Keratinocyte (primary cell): ENCODE results near the gene INHBC. TPM values are rescaled to one million over a fixed set of nuclear protein-coding genes. Genes with fewer than 3 reads are reported as not detected.

Source experiments
- DNase-seq: peaks from one replicate; pipeline ENCODE4 v3.0.0-alpha.2; 2011; ENCODE audit warnings: low read depth, missing footprints, low spot score
- FAIRE-seq: peaks from 2 replicates; lab custom pipeline; 2011; peaks lifted over from hg19 to GRCh38; lab: Jason Lieb, UNC
- H2AFZ ChIP-seq: 2 replicates; pipeline ENCODE4 v1.6.0; 2012; ENCODE audit warnings: low read length, control low read depth, inconsistent platforms; ENCODE audit not compliant: control insufficient read depth
- H3K27ac ChIP-seq: 2 replicates; pipeline ENCODE4 v1.5.1; 2011; ENCODE audit warnings: low read length; ENCODE audit not compliant: control insufficient read depth, insufficient read depth
- H3K27me3 ChIP-seq: 3 replicates; pipeline ENCODE4 v1.6.0; 2011; ENCODE audit warnings: low read length; ENCODE audit not compliant: control insufficient read depth, insufficient read depth; ENCODE audit errors: extremely low read depth
- H3K36me3 ChIP-seq, 2 experiments: 2 replicates in 1 of 2; 3 replicates in 1 of 2; pipeline ENCODE4 v1.5.1; 2011; ENCODE audit warnings: low read length in 2 of 2, mild to moderate bottlenecking in 1 of 2; ENCODE audit not compliant: control insufficient read depth in 2 of 2, insufficient read depth in 2 of 2; ENCODE audit errors: extremely low read depth in 1 of 2
- H3K4me1 ChIP-seq: 3 replicates; pipeline ENCODE4 v1.5.1; 2011; ENCODE audit warnings: low read length; ENCODE audit not compliant: control insufficient read depth, insufficient read depth; ENCODE audit errors: extremely low read depth
- H3K4me2 ChIP-seq: 3 replicates; pipeline ENCODE4 v1.6.0; 2011; ENCODE audit warnings: low read depth, low read length; ENCODE audit not compliant: control insufficient read depth, insufficient read depth; ENCODE audit errors: extremely low read depth
- H3K4me3 ChIP-seq, 3 experiments: fragments of 200-600 bp in 1 of 3; sonication (generic) in 1 of 3; 2 replicates in 2 of 3; 3 replicates in 1 of 3; pipeline ENCODE4 v1.5.1; 2011 to 2016; ENCODE audit warnings: low read length in 3 of 3, mild to moderate bottlenecking in 3 of 3, control low read depth in 2 of 3, inconsistent platforms in 1 of 3, low read depth in 1 of 3, mixed read lengths in 1 of 3, mixed run types in 1 of 3, moderate library complexity in 1 of 3; ENCODE audit not compliant: control insufficient read depth in 2 of 3, insufficient read depth in 2 of 3; ENCODE audit errors: extremely low read depth in 1 of 3
- H3K79me2 ChIP-seq: 2 replicates; pipeline ENCODE4 v1.6.0; 2012; ENCODE audit warnings: low read length; ENCODE audit not compliant: control insufficient read depth, insufficient read depth
- H3K9ac ChIP-seq: 3 replicates; pipeline ENCODE4 v1.6.0; 2011; ENCODE audit warnings: low read length; ENCODE audit not compliant: control insufficient read depth, insufficient read depth; ENCODE audit errors: extremely low read depth
- H3K9me1 ChIP-seq: 3 replicates; pipeline ENCODE4 v1.6.0; 2011; ENCODE audit warnings: low read length; ENCODE audit not compliant: control insufficient read depth, insufficient read depth; ENCODE audit errors: extremely low read depth
- H3K9me3 ChIP-seq: 2 replicates; pipeline ENCODE4 v1.5.1; 2012; ENCODE audit warnings: low read depth, low read length; ENCODE audit not compliant: control insufficient read depth
- H4K20me1 ChIP-seq: 3 replicates; pipeline ENCODE4 v1.6.0; 2011; ENCODE audit warnings: low read length; ENCODE audit not compliant: control insufficient read depth, insufficient read depth; ENCODE audit errors: extremely low read depth
- EZH2 ChIP-seq: IDR thresholded peaks from one replicate; pipeline ENCODE4 v1.6.1; 2012; ENCODE audit warnings: inconsistent platforms, mild to moderate bottlenecking, low read length, moderate library complexity
- dilution Hi-C: fragments of 300-500 bp; cut with MboI; formaldehyde crosslinking; loops from one replicate; pipeline ENCODE4 v1.7.0; 2020; ENCODE audit warnings: low sequenced_read_pairs; ENCODE audit not compliant: extremely low pct_ligation_motif_present
- polyA plus RNA-seq, 5 experiments: library from polyadenylated mRNA; depleted of rRNA in 3 of 5; stranded (reverse) in 3 of 5; stranded (forward) in 1 of 5; unstranded in 1 of 5; fragments of >200 nt; gene quantifications; 1 replicate in 1 of 5; 2 replicates in 3 of 5; 3 replicates in 1 of 5; pipeline versions ENCODE4 v1.2.1 to v1.2.3, GENCODE V29; 2011 to 2012; ENCODE audit warnings: missing spikeins in 2 of 5, low read depth in 1 of 5, low replicate concordance in 1 of 5
- TF ChIP-seq, protein P1 (sequence below), 3 experiments: IDR thresholded peaks in 1 of 3; conservative IDR thresholded peaks in 1 of 3; optimal IDR thresholded peaks in 1 of 3; 2 replicates in 2 of 3; 3 replicates in 1 of 3; pipeline versions ENCODE3 to v1.5.1; 2011; ENCODE audit warnings: low read length in 3 of 3, mild to moderate bottlenecking in 3 of 3, moderate library complexity in 2 of 3, control low read depth in 1 of 3, inconsistent platforms in 1 of 3; ENCODE audit not compliant: insufficient read depth in 2 of 3; ENCODE audit errors: extremely low read depth in 1 of 3

The INHBC gene
- polyA plus RNA-seq, 1 donor (not counting 4 experiments of a cell fraction or from before 2014, with no cell fraction given) = 0.04 TPM

DNA sequence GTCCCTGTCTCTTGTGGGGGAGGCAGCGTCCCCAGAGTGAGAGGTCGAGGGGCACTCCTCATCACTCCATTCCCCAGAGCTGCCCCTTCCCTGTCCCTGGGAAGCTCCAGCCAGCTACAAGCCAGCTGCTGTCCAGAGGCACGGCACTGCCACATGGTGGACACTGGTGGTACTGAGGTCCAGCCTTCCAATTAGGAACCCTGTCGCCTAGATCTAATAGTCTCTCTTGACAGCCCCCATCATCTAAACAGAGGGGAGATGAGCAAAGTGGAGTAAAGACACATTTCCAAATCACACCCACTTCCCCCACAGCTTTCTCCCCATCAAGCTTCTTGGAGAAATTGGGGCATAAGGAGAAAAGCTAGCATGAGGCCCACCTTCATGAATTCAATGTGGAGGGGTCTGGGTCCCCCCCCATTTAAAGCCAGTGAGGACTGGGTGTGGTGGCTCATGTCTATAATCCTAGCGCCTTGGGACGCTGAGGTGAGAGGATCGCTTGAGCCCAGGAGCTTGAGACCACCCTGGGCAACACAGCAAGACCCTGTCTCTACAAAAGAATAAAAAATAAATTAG is 18.4 kb downstream of the INHBC start:
- Histone ChIP-seq H3K4me1 (peaks cover 18% of the 10 kb centered on the region), H3K27ac (no peak overlapping the region), H4K20me1 (no peaks in the 10 kb centered on the region), H3K9me3 (no peaks in the 10 kb centered on the region), H3K4me2 (no peak overlapping the region), H3K4me3 (no peak overlapping the region), H2AFZ (no peak overlapping the region), H3K79me2 (no peaks in the 10 kb centered on the region), H3K9ac (no peak overlapping the region), H3K36me3 (no peaks in the 10 kb centered on the region), H3K27me3 (peaks cover 7% of the 10 kb centered on the region), H3K9me1 (no peaks in the 10 kb centered on the region)
- dilution Hi-C loops = no loop called here
- FAIRE-seq (peak; percentile 59), DNase-seq (no peak)
- TF ChIP-seq, protein P1, sequence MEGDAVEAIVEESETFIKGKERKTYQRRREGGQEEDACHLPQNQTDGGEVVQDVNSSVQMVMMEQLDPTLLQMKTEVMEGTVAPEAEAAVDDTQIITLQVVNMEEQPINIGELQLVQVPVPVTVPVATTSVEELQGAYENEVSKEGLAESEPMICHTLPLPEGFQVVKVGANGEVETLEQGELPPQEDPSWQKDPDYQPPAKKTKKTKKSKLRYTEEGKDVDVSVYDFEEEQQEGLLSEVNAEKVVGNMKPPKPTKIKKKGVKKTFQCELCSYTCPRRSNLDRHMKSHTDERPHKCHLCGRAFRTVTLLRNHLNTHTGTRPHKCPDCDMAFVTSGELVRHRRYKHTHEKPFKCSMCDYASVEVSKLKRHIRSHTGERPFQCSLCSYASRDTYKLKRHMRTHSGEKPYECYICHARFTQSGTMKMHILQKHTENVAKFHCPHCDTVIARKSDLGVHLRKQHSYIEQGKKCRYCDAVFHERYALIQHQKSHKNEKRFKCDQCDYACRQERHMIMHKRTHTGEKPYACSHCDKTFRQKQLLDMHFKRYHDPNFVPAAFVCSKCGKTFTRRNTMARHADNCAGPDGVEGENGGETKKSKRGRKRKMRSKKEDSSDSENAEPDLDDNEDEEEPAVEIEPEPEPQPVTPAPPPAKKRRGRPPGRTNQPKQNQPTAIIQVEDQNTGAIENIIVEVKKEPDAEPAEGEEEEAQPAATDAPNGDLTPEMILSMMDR (optimal IDR thresholded peaks at IDR 0.05 in 1 of 3, IDR thresholded peaks at IDR 0.05 in 1 of 3, conservative IDR thresholded peaks at IDR 0.05 in 1 of 3; ENCODE audit: extremely low read depth in 1 of 3, insufficient read depth in 2 of 3, low read length in 3 of 3) = peak; percentile 93 to 99 (median 98)
- no peak for TF ChIP-seq EZH2

DNA sequence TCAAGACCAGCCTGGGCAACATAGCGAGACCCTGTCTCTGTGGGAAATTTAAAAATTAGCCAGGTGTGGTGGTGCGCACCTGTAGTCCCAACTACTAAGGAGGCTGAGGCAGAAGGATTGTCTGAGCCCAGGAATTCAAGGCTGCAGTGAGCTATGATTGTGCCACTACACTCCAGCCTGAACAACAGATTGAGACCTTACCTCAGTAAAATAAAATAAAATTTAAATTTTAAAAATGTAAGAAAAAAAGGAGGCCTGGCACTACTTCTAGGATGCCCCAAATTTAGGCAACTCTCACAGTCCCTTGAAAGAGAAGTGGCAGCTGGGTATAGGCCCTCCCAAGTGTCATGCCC is 19.6 kb downstream of the INHBC start:
- no peak for FAIRE-seq
- Histone ChIP-seq H2AFZ (no peak overlapping the region), H3K9ac (no peak overlapping the region), H3K79me2 (no peaks in the 10 kb centered on the region), H3K4me1 (peaks cover 29% of the 10 kb centered on the region), H3K27me3 (peaks cover 7% of the 10 kb centered on the region), H3K9me3 (no peaks in the 10 kb centered on the region), H3K27ac (no peak overlapping the region), H3K36me3 (no peaks in the 10 kb centered on the region), H3K4me2 (no peak overlapping the region), H3K9me1 (no peaks in the 10 kb centered on the region), H4K20me1 (no peaks in the 10 kb centered on the region), H3K4me3 (no peak overlapping the region)
- no peak for TF ChIP-seq EZH2
- TF ChIP-seq, protein P1 (optimal IDR thresholded peaks at IDR 0.05 in 1 of 3, IDR thresholded peaks at IDR 0.05 in 1 of 3, conservative IDR thresholded peaks at IDR 0.05 in 1 of 3; ENCODE audit: extremely low read depth in 1 of 3, insufficient read depth in 2 of 3, low read length in 3 of 3) = no peak
- no peak for DNase-seq
- dilution Hi-C loops = no loop called here
